Suppressor macrophage treated with lipopolysaccharide for 4 hours (primary cell): ENCODE data around the gene DHRS3.
"Not testable (repeated sequence)": the region's sequence is repeated elsewhere in the genome, so short reads cannot be mapped to it uniquely, and the experiment has no call there.

Experiments
- DNase-seq: peaks from one replicate; pipeline ENCODE4 v3.0.0-alpha.2; 2020

The DHRS3 gene

DNA sequence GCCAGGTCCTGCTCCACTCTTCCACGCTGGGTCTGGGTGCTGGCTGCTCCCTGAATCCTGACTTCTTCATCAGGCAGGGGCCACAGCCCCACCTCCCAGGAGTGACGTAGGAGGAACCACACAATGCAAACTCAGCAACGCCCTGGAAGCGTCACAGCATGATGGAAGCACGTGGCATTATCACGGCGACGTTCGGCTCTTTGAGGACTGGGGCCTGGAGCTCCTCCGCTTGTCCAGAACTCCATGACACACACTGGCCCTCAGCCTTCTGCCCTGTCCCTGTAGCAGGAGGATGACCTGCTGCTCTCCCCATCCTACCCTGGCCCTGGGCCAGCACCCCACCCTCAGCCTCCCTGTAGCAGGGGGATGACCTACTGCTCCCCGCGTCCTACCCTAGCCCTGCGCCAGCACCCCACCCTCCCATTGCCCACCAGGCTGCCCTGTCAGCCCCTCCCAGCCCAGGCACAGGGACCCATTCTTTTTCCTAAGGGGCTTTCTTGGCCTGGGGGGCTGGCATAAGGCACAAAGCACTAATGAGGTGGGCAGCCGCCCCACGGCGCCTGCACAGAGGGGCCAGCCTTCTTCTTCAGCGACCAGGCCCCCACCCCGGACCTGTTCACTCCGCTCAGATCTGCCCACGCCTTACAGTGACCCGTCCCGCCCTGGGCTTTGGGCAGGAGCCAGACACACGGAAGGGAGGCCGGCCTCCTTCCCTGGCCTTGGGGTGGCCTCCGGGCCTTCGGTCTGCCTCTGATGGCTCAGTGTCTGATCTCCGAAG lies 65.7 kb downstream of the DHRS3 start:
- no peak for DNase-seq

DNA sequence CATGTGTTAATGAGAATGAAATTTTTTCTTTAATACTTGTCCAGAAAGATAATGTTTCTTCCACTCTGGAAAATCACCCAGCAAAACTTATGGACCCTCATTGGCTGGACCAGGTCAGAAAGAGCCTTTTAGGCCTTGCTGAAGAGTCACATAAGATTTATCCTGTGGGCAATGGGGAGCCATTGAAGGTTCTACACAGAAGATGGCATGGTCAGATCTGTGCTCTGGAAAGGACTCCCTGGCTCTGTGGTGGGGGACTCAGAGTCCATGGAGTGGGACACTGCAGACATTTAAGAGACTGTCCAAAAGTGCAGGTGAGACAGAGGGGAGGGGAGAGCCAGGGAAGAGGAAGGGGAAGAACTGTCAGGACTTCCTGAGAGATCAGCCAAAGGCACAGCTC lies 66.4 kb downstream of the DHRS3 start:
- no peak for DNase-seq

DNA sequence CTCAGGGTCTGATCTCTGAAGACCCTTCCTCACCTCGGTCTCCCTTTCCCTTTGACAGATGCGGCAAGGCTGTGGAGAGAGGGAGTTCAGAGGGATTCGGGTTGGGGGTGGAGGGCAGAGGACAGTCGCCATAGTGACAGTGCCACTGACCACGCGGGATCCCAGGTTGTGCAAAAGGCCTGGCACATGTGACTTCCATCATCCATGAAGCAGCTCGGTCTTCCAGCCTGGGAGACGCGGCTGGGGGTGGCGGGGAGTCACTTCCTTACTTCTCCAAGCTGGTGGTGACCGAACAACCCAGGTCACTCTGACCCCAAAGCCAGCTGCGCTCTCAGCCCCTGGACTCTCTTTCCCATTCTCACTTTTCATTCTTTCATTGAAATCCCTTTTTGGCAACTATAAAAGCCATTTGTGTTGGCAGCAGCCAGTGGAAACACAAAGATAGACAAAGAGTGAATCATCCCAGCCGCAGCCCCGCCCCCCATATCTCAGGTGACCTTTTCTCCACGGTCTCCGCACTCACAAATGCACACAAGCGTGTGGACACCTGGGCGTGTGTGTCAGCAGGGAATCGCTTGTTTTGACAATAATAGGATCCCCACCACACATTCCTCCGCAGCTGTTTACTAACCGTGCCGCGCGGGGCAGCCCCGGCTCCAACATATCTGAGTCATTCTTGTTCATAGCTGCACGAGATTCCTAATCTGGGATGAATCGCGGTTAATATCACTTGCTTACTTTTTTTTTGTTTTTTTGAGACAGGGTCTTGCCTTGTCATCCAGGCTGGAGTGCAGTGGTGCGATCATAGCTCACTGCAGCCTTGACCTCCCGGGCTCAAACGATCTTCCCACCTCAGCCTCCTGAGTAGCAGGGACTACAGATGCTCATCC lies 68.3 kb downstream of the DHRS3 start:
- no peak for DNase-seq

DNA sequence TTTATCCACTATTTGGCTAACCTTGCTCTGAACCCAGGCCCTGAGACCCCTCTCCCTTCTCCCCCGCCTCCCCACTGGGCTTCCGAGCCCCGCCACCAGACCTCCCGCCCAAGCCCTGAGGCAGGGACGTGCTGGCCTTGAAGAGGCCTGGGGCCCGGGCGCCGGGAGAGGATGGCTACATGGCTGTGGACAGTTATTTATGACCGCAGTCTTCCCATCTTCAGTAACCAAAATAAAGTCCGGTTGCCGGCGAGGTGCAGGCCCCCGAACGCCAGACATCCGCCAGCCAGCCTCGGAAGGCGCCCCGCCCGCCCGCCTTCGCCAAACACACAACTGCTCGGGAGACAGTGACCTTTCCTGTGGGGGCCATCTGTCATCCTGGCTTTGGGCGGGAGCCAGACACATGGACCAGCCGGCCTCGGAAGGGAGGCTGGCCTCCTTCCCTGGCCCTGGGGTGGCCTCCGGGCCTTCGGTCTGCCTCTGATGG lies 69.0 kb downstream of the DHRS3 start:
- no peak for DNase-seq

DNA sequence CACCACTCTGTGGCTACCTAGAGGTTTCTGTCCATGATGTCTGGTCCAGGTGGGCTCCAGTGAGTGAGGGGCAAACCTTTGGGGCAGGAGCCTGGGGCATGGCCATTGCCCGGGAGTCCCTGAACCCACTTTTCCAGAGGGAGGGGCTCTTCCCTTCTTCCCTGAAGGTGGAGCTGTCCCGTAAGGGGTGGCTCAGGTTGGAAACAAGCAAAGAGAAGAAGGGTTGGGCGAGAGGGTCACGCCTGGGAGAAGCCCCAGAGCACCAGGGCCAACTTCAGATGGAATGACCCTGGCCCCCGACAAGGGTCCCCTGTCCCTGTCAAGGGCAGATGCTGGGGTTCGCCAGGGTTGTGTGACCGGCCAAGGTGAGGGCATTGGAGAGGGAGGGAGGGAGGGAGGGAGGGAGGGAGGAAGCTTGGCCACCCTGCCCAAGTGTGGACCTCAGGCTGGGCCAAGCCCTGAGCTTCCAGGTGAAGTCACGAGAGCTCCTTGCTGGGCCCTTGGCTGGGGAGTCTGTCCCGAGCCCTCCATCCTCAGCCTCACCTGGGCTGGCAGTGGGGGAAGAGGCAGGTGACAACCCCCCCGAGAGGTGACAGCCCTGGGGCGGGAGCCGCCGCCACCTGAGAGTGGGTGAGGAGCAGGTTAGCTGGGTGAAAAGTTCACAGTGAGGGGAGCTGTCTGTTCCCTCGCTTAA lies 69.6 kb downstream of the DHRS3 start:
- DNase-seq: no peak

DNA sequence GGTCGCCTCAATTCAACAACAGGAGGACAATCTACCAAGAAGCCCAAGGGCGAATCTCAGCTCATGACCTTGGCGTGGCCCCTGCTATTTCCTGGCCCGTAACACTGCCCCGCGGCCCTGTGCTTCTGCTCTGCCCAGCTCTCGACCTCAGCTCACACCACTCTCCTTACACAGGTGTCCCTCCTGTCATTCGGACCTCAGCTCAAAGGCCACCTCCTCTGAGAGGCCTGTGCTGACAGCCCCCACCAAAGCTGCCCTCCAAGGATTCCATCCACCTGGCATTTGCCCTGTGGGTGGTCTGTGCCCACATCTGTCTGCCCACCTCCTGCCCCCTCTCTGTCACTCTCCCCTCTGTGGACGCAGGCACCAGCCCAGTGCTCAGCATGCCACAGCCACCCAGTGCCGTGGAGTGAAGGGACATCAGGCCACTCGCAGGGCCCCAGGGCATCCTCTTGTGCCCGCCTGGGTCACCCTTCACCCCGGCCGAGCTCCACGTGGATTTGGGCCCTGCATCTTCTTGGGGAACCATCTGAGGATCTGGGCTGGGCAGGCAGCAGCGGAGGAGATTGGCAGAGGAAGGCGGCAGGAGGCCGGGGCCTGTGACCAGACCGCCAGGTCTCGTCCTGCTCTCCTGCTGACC lies 70.3 kb downstream of the DHRS3 start:
- no peak for DNase-seq

- DNase-seq: no peak
Measured at GRCh38 chr1:12546771-12547585, 71.0 kb downstream of the DHRS3 start.

DNA sequence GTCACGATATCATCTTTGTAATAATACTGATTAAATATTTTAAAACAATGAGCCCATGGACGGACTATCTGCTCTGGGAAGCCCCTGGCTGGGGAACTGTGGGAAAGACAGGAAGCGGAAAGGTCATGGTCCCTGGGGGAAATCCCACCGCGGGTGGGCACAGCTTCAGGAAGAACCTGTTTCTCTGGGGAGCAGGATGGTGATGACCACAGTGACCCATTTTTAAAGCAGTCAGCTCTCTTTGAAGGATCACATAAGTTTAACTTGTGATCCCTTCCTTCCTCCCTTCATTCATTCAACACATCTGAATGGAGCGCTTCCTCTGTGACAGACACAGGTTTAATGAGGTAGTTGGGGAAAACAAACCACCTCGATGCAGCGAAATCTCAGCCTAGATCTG lies 73.0 kb downstream of the DHRS3 start:
- no peak for DNase-seq

- DNase-seq: no peak
Measured at GRCh38 chr1:12544357-12544756, 73.7 kb downstream of the DHRS3 start.

DNA sequence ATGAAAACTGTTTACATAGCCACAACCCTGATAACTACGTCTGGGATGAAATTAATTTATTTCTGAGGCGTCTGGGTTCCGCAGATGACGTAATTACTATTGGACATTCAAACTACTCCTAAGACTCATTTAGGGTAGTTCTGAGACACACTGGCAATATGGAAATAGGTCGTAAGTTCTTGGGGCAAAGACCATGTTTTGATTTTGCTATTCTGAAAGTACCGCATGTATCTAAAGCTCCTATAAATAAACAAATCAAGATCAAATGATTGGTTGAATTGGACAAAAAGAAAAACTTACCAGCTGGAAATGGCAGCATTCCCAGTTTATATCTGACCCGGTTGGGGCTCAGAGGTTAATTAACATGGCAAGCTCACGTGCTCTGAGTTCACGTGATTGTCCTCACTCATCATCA lies 74.3 kb downstream of the DHRS3 start:
- DNase-seq: no peak

DNA sequence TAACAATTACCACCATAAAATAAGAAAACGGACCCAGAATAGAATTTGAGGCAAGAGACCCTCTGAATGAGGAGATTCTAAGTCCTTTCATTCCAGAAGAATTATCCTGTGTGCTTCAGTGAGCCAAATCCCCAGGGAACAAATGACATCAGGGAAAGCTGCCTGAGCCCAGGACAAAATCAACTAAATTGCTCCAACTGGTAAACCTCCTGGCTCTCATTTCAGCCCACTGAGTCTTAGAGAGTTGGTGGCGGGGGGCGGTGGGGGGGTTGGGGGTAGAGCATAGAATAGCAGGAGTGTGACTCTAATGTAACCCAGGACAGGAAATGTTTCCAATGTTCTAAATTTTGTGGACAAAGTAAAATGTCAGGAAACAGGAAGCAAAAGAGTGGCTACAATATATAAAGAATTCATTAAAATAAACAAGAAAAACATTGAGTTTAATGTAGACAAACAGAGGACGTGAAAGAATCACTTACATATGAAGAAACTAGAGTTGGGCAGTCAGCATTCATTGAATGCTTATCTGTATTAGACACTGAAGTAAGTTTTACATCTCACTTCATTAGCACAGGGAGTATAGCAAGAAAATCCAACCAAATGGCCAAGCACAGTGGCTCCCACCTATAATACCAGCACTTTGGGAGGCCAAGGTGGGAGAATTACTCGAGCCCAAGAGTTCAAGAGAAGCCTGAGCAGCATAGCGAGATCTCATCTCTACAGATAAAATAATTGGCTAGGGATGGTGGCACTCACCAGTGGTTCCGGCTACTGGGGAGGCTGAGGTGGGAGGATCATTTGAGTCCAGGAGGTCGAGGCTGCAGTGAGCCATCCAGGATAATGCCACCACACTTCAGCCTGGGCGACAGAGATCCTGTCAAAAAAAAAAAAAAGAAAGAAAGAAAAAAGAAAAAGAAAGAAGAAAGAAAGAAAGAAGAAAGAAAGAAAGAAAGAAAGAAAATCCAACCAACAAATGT lies 75.1 kb downstream of the DHRS3 start:
- DNase-seq: no peak

DNA sequence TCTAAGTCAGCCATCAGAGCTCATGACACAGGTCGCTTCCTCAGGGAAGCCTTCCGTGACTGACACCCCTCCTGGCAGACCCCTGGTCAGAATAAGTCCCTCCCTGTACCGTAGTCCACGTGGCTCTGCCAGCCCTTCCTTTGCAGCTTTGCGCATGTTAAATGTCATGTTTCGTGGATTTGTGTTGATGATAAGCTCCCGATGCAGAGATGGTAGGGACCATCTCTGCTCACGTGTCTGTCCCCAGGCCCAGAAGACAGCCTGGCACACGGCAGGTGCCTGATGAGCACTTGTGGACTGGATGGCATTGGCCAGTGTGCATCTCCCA lies 75.9 kb downstream of the DHRS3 start:
- no peak for DNase-seq

- DNase-seq: no peak
Measured at GRCh38 chr1:12541274-12542137, 76.5 kb downstream of the DHRS3 start.

GRCh38 chr1:12540580-12541273 lies 77.3 kb downstream of the DHRS3 start:
- DNase-seq: no peak

- no peak for DNase-seq
Measured at GRCh38 chr1:12539705-12540579, 78.1 kb downstream of the DHRS3 start.

DNA sequence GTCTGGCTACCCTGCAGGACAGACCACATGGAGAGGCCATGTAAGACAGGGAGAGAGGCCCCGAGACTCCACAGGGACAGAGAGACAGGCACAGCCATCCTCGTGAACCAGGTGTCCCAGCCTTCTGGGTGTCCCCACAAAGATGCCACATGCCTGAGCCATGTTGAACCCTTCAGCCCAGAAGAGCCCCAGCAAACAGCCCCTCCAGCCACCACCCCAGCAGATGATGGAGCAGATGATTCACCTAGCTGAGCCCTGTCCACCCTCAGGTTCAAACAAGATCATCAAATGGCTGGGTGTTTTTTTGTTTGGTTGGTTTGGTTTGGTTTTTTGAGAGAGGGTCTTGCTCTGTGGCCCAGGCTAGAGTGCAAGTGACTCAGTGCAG lies 78.7 kb downstream of the DHRS3 start:
- DNase-seq: no peak

DNA sequence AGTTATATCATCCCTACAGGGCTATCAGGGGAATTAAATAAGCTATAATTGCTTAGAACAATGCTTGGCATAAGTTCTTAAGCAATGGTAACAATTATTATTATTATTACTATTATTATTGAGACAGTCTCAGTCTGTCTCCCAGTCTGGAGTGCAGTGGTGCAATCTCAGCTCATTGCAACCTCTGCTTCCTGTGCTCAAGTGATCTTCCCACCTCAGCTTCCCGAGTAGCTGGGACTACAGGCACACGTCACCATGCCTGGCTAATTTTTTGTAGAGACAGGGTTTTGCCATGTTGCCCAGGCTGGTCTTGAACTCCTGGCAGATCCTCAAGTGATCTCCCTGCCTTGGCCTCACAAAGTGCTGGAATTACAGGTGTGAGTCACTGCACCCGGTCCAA lies 79.5 kb downstream of the DHRS3 start:
- DNase-seq: not testable (repeated sequence)

- DNase-seq: no peak
Measured at GRCh38 chr1:12537906-12538461, 80.0 kb downstream of the DHRS3 start.
